Caco-2 (cell line): ENCODE measurements around the gene FNDC5. TPM values are rescaled to one million over a fixed set of nuclear protein-coding genes. Genes with fewer than 3 reads are reported as not detected.

Experiments used
- BruUV-seq: library from RNA; stranded (reverse); fragments of 400-500 nt; replicated peaks from 2 replicates; lab custom pipeline; 2021; lab: Mats Ljungman, UMichigan
- CTCF ChIA-PET: fragments of 300-600 bp; sonication (Branson Sonifier 250); formaldehyde crosslinking; loops from one replicate; lab custom pipeline; 2022; ENCODE audit warnings: antibody characterized with exemption; lab: Charles Lee
- POLR2A ChIA-PET: fragments of 300-600 bp; sonication (Branson Sonifier 250); formaldehyde crosslinking; loops from one replicate; lab custom pipeline; 2022; ENCODE audit warnings: antibody characterized with exemption; lab: Charles Lee
- DNase-seq, 2 experiments: peaks; one replicate each; pipeline versions ENCODE4 v3.0.0 to v3.0.0-alpha.2; 2020 to 2022
- H3K27me3 ChIP-seq: replicated peaks from 2 replicates; pipeline ENCODE4 v1.6.0; 2011; ENCODE audit warnings: low read length; ENCODE audit not compliant: control insufficient read depth, insufficient read depth
- H3K36me3 ChIP-seq: 2 replicates; pipeline ENCODE4 v1.5.1; 2011; ENCODE audit warnings: low read length; ENCODE audit not compliant: control insufficient read depth, insufficient read depth
- H3K4me1 ChIP-seq: fragments of 250-450 bp; sonication (Bioruptor Pico); 2 replicates; pipeline ENCODE4 v1.5.1; 2020; ENCODE audit warnings: mild to moderate bottlenecking
- H3K4me3 ChIP-seq: 2 replicates; pipeline ENCODE4 v1.5.1; 2011; ENCODE audit warnings: low read depth, mild to moderate bottlenecking, control low read depth, low read length
- H3K9me3 ChIP-seq: fragments of 250-450 bp; sonication (Bioruptor Pico); 2 replicates; pipeline ENCODE4 v1.5.1; 2020; ENCODE audit warnings: mild to moderate bottlenecking, moderate library complexity
- H3K27ac Mint-ChIP-seq: one replicate; pipeline ENCODE4 v1.8.0; 2022; ENCODE audit warnings: mixed read lengths; ENCODE audit not compliant: unreplicated experiment
- H3K27me3 Mint-ChIP-seq: one replicate; pipeline ENCODE4 v1.8.0; 2022; ENCODE audit warnings: mixed read lengths; ENCODE audit not compliant: insufficient read depth, unreplicated experiment
- H3K36me3 Mint-ChIP-seq: one replicate; pipeline ENCODE4 v1.8.0; 2022; ENCODE audit warnings: mild to moderate bottlenecking, mixed read lengths; ENCODE audit not compliant: insufficient read depth, unreplicated experiment
- H3K4me1 Mint-ChIP-seq: one replicate; pipeline ENCODE4 v1.8.0; 2022; ENCODE audit warnings: low read depth, mixed read lengths; ENCODE audit not compliant: unreplicated experiment
- H3K4me3 Mint-ChIP-seq: one replicate; pipeline ENCODE4 v1.8.0; 2022; ENCODE audit warnings: mild to moderate bottlenecking, moderate library complexity, mixed read lengths; ENCODE audit not compliant: unreplicated experiment
- H3K9me3 Mint-ChIP-seq: one replicate; pipeline ENCODE4 v1.8.0; 2022; ENCODE audit warnings: mixed read lengths; ENCODE audit not compliant: unreplicated experiment
- CTCF ChIP-seq, 2 experiments: fragments of 200-600 bp in 1 of 2; IDR thresholded peaks; 1 replicate in 1 of 2; 2 replicates in 1 of 2; pipeline versions ENCODE4 v1.5.1 to v1.8.0; 2011 to 2022; ENCODE audit warnings: antibody characterized with exemption in 1 of 2, control low read depth in 1 of 2, inconsistent platforms in 1 of 2, low read depth in 1 of 2, low read length in 1 of 2, mild to moderate bottlenecking in 1 of 2, moderate library complexity in 1 of 2; ENCODE audit not compliant: insufficient read depth in 1 of 2, severe bottlenecking in 1 of 2, unreplicated experiment in 1 of 2
- intact Hi-C: fragments of 100-400 bp; cut with micrococcal nuclease; formaldehyde crosslinking; loops from one replicate; pipeline ENCODE4 v1.10.0; 2022; ENCODE audit not compliant: unreplicated experiment
- total RNA-seq: library from RNA; stranded (reverse); gene quantifications from 2 replicates; pipeline ENCODE4 v1.2.3, GENCODE V29; 2022

The FNDC5 gene
- total RNA-seq, 1 experiment from 2014 or later = 1.1 TPM

GRCh38 chr1:32884032-32884372 lies 13.3 kb upstream of the FNDC5 start:
- intact Hi-C loops = no loop called here
- CTCF ChIA-PET = no interaction called here

GRCh38 chr1:32883338-32884031 lies 12.8 kb upstream of the FNDC5 start:
- no TSS peak for BruUV-seq
- Histone ChIP-seq H3K36me3 (no peaks in the 10 kb centered on the region), H3K4me3 (no peak overlapping the region), H3K4me1 (no peaks in the 10 kb centered on the region), H3K9me3 (no peaks in the 10 kb centered on the region), H3K27me3 (no peaks in the 10 kb centered on the region)
- peaks cover 3% of the 10 kb centered on the region for H3K27me3 Mint-ChIP-seq
- no peak overlapping the region for H3K27ac Mint-ChIP-seq
- DNase-seq = no peak
- H3K4me3 Mint-ChIP-seq = no peak overlapping the region
- H3K36me3 Mint-ChIP-seq = peaks cover 4% of the 10 kb centered on the region
- TF ChIP-seq CTCF (IDR thresholded peaks at IDR 0.05; ENCODE audit: insufficient read depth in 1 of 2, low read depth in 1 of 2, low read length in 1 of 2, severe bottlenecking in 1 of 2, unreplicated experiment in 1 of 2) = no peak
- no peaks in the 10 kb centered on the region for H3K4me1 Mint-ChIP-seq
- no peaks in the 10 kb centered on the region for H3K9me3 Mint-ChIP-seq
- CTCF ChIA-PET = no interaction called here
- POLR2A ChIA-PET = no interaction called here
- intact Hi-C loops = no loop called here

More at GRCh38 chr1:32884032-32884372, 13.3 kb upstream of the FNDC5 start:
- Histone ChIP-seq H3K4me1 (no peaks in the 10 kb centered on the region), H3K27me3 (no peaks in the 10 kb centered on the region), H3K36me3 (no peaks in the 10 kb centered on the region), H3K4me3 (no peak overlapping the region), H3K9me3 (no peaks in the 10 kb centered on the region)
- TF ChIP-seq CTCF (IDR thresholded peaks at IDR 0.05; ENCODE audit: insufficient read depth in 1 of 2, low read depth in 1 of 2, low read length in 1 of 2, severe bottlenecking in 1 of 2, unreplicated experiment in 1 of 2) = no peak
- Mint-ChIP-seq H3K9me3 (no peaks in the 10 kb centered on the region), H3K27ac (no peak overlapping the region), H3K4me3 (no peak overlapping the region), H3K4me1 (no peaks in the 10 kb centered on the region), H3K27me3 (peaks cover 3% of the 10 kb centered on the region), H3K36me3 (peaks cover 4% of the 10 kb centered on the region)
- POLR2A ChIA-PET = no interaction called here
- BruUV-seq = no TSS peak
- no peak for DNase-seq

- H3K4me3 Mint-ChIP-seq = no peak overlapping the region
- H3K4me3 ChIP-seq = no peak overlapping the region
- H3K4me1 ChIP-seq = no peaks in the 10 kb centered on the region
- DNase-seq = no peak
- H3K9me3 Mint-ChIP-seq = no peaks in the 10 kb centered on the region
- H3K4me1 Mint-ChIP-seq = no peaks in the 10 kb centered on the region
- H3K9me3 ChIP-seq = no peaks in the 10 kb centered on the region
- H3K36me3 ChIP-seq = no peaks in the 10 kb centered on the region
- POLR2A ChIA-PET = no interaction called here
- BruUV-seq = no TSS peak
- no peaks in the 10 kb centered on the region for H3K27me3 Mint-ChIP-seq
- CTCF ChIA-PET = no interaction called here
- H3K36me3 Mint-ChIP-seq = peaks cover 4% of the 10 kb centered on the region
- no peaks in the 10 kb centered on the region for H3K27me3 ChIP-seq
- intact Hi-C loops = no loop called here
- no peak overlapping the region for H3K27ac Mint-ChIP-seq
- TF ChIP-seq CTCF (IDR thresholded peaks at IDR 0.05; ENCODE audit: insufficient read depth in 1 of 2, low read depth in 1 of 2, low read length in 1 of 2, severe bottlenecking in 1 of 2, unreplicated experiment in 1 of 2) = no peak
These were observed 11.4 kb upstream of the FNDC5 start for GRCh38 chr1:32881871-32882850.
